ENCODE results near the gene MOGAT1. TPM values are rescaled to one million over a fixed set of nuclear protein-coding genes. Genes with fewer than 3 reads are reported as not detected.
"Not testable (repeated sequence)": the region's sequence is repeated elsewhere in the genome, so short reads cannot be mapped to it uniquely, and the experiment has no call there.

Gene MOGAT1
- total RNA-seq, 1 donor from 2014 or later, result 0.44 TPM

DNA sequence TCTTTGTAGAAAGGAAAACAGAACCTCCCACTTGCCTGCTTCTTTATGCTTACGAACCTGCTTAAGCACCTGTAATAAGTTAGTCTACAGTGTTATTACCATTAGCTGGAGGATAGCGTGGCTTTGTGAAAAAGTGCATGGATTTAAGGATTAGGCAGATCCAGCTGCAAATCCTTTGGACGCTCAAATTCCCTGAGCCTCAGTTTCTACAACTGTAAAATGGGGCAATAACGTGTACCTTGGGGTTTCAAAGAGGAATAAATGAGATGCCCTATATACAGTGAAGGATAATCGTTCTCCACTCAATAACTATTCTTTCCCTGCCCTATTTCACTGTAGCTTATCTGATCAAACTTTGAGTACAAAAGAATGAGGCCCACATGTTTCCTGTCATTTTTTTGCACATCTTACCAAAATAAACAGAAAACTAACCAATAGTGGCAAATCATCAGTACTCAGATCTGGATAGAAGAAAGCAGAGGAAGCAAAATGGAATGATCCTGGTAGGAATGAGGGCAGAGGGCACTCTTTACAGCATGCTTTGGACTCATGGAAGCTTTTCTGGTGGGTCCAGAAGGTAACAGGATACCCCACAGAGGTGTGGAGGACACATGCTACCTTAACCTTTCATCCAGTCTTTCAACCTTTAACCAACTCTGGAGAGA is 14.8 kb downstream of the MOGAT1 start:
- Histone ChIP-seq H3K27ac (replicated peaks) (no peak overlapping the region), H3K9me3 (replicated peaks) (no peaks in the 10 kb centered on the region), H3K4me1 (peaks cover 17% of the 10 kb centered on the region), H3K27me3 (ENCODE audit: low read depth) (no peaks in the 10 kb centered on the region), H3K36me3 (no peaks in the 10 kb centered on the region), H3K4me3 (no peak overlapping the region)
- TF ChIP-seq, protein P1, sequence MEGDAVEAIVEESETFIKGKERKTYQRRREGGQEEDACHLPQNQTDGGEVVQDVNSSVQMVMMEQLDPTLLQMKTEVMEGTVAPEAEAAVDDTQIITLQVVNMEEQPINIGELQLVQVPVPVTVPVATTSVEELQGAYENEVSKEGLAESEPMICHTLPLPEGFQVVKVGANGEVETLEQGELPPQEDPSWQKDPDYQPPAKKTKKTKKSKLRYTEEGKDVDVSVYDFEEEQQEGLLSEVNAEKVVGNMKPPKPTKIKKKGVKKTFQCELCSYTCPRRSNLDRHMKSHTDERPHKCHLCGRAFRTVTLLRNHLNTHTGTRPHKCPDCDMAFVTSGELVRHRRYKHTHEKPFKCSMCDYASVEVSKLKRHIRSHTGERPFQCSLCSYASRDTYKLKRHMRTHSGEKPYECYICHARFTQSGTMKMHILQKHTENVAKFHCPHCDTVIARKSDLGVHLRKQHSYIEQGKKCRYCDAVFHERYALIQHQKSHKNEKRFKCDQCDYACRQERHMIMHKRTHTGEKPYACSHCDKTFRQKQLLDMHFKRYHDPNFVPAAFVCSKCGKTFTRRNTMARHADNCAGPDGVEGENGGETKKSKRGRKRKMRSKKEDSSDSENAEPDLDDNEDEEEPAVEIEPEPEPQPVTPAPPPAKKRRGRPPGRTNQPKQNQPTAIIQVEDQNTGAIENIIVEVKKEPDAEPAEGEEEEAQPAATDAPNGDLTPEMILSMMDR (IDR thresholded peaks at IDR 0.05; ENCODE audit: borderline replicate concordance), result no peak
- no peak for DNase-seq
- intact Hi-C loops (cut with micrococcal nuclease), result no loop called here

DNA sequence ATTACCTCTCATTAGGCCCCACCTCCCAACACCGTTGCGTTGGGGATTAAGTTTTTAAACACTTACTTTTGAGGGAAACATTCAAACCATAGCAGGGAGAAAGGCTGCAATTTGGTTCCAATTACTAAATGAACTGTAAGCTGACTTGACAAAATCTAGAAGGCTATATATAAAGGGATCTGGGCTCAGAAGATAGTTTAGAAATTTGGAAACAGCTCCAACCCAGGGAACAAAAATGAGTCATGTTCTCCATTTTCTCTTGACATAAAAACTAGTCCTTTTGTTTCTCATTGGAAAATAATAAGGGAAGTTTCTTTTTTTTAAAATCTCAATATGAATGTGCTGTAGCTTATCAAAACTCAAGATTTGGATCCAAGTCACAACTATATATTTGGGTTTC is 17.5 kb downstream of the MOGAT1 start:
- peaks cover 17% of the 10 kb centered on the region for H3K4me1 ChIP-seq
- no peak overlapping the region for H3K27ac ChIP-seq (replicated peaks)
- intact Hi-C loops (cut with micrococcal nuclease), result no loop called here
- H3K4me3 ChIP-seq, result no peak overlapping the region
- no peaks in the 10 kb centered on the region for H3K36me3 ChIP-seq
- no peaks in the 10 kb centered on the region for H3K9me3 ChIP-seq (replicated peaks)
- H3K27me3 ChIP-seq (ENCODE audit: low read depth), result no peaks in the 10 kb centered on the region
- TF ChIP-seq, protein P1 (IDR thresholded peaks at IDR 0.05; ENCODE audit: borderline replicate concordance), result no peak
- no peak for DNase-seq

DNA sequence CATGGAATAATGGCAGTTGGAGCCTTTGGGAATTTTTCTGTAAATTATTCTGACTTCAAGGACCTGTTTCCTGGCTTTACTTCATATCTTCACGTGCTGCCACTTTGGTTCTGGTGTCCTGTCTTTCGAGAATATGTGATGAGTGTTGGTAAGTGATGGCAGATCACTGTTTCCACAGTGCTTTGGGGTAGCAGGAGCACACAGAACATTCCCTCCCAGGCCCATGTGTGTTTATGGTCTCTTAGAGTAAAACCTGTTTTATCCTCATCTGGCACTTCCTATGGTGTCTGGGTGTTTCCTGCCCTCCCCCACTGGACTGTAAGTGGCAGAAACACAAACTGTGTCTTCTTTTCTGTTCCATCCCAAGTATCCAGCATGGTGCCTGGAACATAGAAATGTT is 17.9 kb downstream of the MOGAT1 start:
- intact Hi-C loops (cut with micrococcal nuclease), result no loop called here
- Histone ChIP-seq H3K27ac (replicated peaks) (no peak overlapping the region), H3K9me3 (replicated peaks) (no peaks in the 10 kb centered on the region), H3K27me3 (ENCODE audit: low read depth) (no peaks in the 10 kb centered on the region), H3K36me3 (no peaks in the 10 kb centered on the region), H3K4me1 (peaks cover 17% of the 10 kb centered on the region), H3K4me3 (no peak overlapping the region)
- no peak for DNase-seq
- TF ChIP-seq, protein P1 (IDR thresholded peaks at IDR 0.05; ENCODE audit: borderline replicate concordance), result no peak

- H3K4me3 ChIP-seq, result no peak overlapping the region
- H3K9me3 ChIP-seq (replicated peaks), result no peaks in the 10 kb centered on the region
- H3K27ac ChIP-seq (replicated peaks), result no peak overlapping the region
- no peaks in the 10 kb centered on the region for H3K36me3 ChIP-seq
- TF ChIP-seq, protein P1 (IDR thresholded peaks at IDR 0.05; ENCODE audit: borderline replicate concordance), result peak; percentile 96
- intact Hi-C loops (cut with micrococcal nuclease), result no loop called here
- no peaks in the 10 kb centered on the region for H3K27me3 ChIP-seq (ENCODE audit: low read depth)
- H3K4me1 ChIP-seq, result peaks cover 17% of the 10 kb centered on the region
- DNase-seq, result peak; percentile 60
Observed at GRCh38 chr2:222690564-222691200, 19.2 kb downstream of the MOGAT1 start.

- H3K27ac ChIP-seq (replicated peaks); H3K36me3 ChIP-seq; intact Hi-C loops (cut with micrococcal nuclease); DNase-seq; H3K4me3 ChIP-seq; H3K27me3 ChIP-seq (ENCODE audit: low read depth); H3K9me3 ChIP-seq (replicated peaks): not testable (repeated sequence)
- peaks cover 17% of the 10 kb centered on the region for H3K4me1 ChIP-seq
Observed at GRCh38 chr2:222693413-222693812, 22.0 kb downstream of the MOGAT1 start.

- Histone ChIP-seq H3K27me3 (ENCODE audit: low read depth) (no peaks in the 10 kb centered on the region), H3K9me3 (replicated peaks) (no peaks in the 10 kb centered on the region), H3K27ac (replicated peaks) (no peak overlapping the region), H3K36me3 (no peaks in the 10 kb centered on the region), H3K4me3 (no peak overlapping the region), H3K4me1 (peaks cover 17% of the 10 kb centered on the region)
- intact Hi-C loops (cut with micrococcal nuclease), result no loop called here
- TF ChIP-seq, protein P1 (IDR thresholded peaks at IDR 0.05; ENCODE audit: borderline replicate concordance), result peak; percentile 28
- no peak for DNase-seq
Observed at GRCh38 chr2:222693837-222694236, 22.4 kb downstream of the MOGAT1 start.
